ENCODE measurements around the gene CDH13. TPM values are rescaled to one million over a fixed set of nuclear protein-coding genes. Genes with fewer than 3 reads are reported as not detected.

Gene CDH13
- total RNA-seq, 1 donor from 2014 or later: not detected

DNA sequence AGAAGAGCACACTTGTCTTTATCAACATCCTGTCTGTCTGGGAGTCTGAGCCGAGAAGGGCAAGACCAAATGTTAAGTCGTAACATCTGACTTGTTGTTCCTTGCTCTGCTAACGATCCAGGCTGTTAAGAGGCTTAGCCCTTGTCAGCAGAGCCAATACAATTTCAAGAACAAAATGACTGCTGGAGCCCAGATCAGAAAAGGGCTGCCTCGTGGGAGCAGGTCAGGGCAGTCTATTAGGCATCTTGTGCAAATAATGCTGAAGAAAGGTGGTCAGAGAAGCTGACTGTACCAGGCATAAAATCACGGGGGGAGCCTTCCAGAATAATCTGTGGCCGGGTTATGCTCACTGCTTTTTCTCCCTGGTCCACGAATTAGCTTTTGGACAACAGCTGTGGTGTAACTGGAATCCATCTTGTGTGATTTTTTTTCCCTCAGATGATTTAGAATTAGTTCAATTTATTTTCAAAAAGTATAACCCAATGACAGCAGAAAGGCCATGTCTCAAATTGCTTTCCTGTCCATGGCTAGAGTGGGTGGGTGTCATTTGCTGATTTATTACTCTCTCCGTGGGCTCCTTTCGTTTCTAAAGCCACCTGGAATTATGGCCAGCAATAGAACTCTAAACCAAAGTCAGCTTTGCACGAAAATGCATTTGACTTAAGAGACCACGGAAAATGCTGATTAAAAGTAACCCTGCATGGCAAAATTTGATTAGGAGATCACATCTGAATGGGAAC lies 959.9 kb downstream of the CDH13 start:
- intact Hi-C loops (cut with micrococcal nuclease): no loop called here

- intact Hi-C loops (cut with micrococcal nuclease): no loop called here
These were observed 960.4 kb downstream of the CDH13 start for GRCh38 chr16:83587201-83587600.

- intact Hi-C loops (cut with micrococcal nuclease): no loop called here
These were observed 961.3 kb downstream of the CDH13 start for GRCh38 chr16:83588070-83588469.

DNA sequence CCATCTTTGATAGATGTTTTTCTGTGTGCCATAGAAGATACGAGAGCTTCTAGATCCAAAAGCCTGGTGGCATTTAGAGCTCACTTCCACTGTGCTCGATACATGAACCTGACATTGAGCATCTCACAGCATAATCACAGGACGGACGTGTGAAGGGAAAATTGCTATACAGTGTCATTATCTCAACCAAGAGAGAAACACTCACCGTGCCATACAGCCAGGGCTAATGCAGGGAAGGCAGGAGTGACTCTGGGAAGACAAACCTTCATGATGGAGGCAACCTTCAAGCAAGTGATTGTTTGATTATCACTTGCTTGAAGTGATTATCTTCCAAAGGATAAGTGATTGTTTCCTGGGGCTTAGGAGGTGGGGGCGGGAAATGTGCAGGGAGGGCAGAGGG lies 962.8 kb downstream of the CDH13 start:
- intact Hi-C loops (cut with micrococcal nuclease): no loop called here

DNA sequence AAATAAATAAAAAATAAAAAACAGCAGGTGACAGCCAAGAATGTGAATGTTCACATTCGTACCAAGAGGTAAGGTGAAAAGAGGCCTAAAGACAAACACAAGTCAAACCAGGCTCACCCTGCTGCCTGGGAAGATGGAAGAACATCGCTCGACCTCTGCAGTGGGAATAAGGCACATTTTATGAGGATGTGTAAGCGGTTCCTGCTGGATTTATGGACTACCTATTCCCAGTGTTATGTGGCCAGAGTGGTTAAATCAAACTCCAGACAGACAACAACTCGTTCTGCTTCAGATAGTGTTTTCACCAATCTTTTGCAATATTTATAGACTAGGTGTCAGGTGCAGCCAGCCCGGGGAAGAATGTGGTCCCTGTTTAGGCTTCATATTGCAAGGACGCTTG lies 966.0 kb downstream of the CDH13 start:
- intact Hi-C loops (cut with micrococcal nuclease): no loop called here

GRCh38 chr16:83599789-83600462 lies 973.2 kb downstream of the CDH13 start:
- intact Hi-C loops (cut with micrococcal nuclease): no loop called here

DNA sequence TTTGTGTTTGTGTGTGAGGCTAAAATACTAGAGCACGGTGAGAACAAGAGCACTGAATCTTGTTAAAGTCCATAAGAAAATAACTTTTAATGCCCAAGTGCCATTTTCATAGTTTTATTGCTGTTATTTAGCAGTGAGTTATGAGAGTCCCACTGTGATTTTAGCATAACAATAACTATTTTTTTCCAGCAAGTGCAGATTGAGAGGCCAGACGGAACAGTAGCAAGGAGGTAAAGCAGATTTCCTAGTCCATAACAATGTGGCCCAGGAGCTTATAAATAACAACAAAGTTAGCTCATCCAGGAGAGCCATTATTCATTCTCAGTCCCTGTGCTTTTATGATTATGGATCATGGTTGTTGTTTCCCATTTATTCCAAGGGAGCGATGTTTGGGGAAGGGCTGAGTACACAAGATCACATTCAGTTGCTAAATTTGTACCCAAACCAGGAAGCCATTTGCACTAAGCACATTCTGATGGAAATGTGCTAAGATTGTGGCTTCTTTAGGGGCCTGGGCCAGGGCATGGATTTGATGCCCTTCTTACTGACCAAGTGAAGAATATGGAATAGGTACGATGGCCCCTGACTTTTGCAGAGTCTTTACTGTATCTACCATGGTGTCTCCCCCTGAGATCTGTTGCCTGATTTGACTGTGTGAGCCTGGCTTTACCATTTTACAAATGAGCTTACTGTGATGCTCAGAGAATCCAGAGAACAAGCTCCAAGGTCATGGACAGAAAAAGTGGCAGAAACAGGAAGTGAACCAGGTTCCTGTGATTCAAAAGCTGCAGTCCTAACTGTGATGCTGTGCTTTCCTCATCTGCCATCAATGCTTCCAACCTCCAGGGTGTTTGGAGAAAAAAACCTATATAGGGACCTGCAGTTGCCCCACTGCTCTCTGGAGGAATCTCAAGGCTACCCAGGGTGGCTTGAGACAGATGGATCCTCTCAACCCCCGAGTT lies 976.3 kb downstream of the CDH13 start:
- intact Hi-C loops (cut with micrococcal nuclease): no loop called here

DNA sequence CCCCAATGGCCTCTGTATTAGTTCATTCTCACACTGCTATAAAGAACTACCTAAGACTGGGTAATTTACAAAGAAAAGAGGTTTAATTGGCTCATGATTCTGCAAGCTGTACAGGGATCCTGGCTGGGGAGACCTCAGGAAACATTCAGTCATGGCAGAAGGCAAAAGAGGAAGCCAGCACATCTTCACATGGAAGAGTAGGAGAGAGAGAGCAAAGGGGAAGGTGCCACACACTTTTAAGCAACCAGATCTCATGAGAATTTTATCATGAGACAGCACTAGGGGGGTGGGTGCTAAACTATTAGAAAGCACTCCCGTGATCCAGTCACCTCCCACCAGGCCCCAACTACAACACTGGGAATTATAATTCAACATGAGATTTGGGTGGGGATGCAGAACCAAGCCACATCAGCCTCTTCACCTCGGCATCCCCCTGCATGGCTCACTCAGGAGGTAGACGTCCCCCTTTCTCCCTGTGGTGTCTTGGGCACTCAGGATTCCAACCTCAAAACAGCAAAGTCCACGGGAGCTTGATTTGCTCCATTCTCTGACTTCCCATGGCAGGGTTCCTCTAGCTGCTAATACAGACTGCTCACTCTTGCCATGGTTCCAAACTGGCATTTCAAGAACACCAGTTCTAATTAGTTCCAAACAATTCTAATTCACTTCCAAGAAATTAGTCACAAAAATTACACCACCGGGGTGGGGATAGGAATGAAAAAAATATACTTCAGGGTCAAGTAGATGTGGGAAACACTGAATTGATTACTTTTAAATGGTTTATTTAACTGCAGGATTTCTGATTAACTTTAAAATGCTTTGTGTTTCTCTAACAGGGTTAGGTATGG lies 977.2 kb downstream of the CDH13 start:
- intact Hi-C loops (cut with micrococcal nuclease): no loop called here

- intact Hi-C loops (cut with micrococcal nuclease): no loop called here
These were observed 979.8 kb downstream of the CDH13 start for GRCh38 chr16:83606486-83607030.

DNA sequence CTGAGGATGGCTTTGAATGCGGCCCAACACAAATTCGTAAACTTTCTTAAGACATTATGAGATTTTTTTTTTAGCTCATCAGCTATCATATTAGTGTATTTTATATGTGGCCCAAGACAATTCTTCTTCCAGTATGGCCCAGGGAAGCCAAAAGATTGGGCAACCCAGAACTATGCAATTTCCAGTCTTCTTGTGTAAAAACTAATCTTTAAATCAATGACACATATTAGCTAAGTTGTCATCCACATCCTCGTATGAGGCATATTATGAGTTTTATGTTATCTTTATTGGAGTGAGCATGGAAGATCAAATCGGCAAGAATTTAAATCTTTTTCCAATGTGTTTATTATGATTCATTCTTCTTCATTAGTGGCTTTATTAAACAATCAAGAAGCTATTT lies 982.4 kb downstream of the CDH13 start:
- intact Hi-C loops (cut with micrococcal nuclease): no loop called here

GRCh38 chr16:83615141-83615952 lies 988.6 kb downstream of the CDH13 start:
- intact Hi-C loops (cut with micrococcal nuclease): no loop called here

- intact Hi-C loops (cut with micrococcal nuclease): no loop called here
These were observed 989.2 kb downstream of the CDH13 start for GRCh38 chr16:83615953-83616350.

DNA sequence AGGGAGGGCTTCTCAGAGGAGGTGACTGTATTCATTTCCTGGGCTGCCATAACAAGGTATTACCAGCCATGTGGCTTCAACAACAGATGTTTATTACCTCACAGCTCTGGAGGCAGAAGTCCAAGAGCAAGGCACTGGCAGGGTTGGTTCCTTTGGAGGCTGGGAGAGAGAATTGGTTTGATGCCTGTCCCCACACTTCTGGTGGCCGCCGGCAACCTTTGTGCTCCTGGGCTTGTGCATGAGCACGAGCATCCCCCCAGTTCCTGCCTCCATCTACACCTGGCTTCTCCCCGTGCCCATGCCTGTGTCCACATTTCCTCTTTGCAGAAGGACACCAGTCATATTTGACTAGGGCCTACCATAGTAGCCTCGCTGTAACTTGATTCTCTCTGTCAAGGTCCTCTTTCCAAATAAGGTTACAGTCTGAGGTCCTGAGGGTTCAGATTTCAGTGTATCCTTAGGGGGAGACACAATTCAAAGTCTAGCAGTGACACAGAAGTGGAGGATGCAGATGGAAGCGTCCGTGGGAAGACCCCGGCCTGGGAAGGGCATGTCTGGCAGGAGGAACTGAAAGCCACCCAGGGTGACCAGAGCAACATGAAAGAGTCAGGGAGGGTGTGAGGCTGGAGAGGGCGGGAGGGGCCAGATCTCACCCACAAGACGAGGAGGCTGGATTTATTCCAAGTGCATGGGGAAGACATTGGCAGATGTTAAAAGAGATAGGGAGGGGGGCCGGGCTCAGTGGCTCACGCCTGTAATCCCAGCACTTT lies 992.8 kb downstream of the CDH13 start:
- intact Hi-C loops (cut with micrococcal nuclease): no loop called here

GRCh38 chr16:83622010-83622409 lies 995.2 kb downstream of the CDH13 start:
- intact Hi-C loops (cut with micrococcal nuclease): no loop called here

DNA sequence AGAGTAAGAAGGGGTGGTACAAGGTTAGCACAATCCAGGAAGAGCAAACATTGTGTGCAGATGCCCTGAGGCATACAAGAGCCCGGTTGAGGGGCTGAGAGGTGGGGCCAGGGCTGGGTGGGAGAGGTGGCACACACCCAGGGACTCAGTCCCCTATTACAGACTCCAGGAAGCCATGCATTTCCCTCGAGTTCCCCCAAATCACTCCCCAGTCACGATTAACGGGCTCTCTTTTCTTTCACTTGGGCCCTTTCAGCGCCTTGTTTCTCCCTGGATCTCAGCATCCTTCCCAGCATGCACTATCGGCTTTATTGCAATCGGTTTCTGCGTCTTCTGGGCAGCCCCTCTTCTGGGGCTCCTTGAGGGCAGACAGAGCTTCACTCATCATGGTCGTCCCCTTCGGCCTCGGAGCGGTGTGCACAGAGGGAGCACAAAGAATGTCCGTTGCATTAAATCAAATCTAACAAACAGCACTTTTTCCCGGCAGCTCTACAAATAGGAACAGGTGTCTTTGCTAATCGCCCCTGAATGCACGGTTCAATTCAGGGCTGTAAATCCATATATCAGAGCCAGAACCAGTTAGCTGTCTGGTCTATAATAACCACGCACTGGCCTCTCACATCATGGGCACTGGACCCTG lies 996.4 kb downstream of the CDH13 start:
- intact Hi-C loops (cut with micrococcal nuclease): no loop called here

DNA sequence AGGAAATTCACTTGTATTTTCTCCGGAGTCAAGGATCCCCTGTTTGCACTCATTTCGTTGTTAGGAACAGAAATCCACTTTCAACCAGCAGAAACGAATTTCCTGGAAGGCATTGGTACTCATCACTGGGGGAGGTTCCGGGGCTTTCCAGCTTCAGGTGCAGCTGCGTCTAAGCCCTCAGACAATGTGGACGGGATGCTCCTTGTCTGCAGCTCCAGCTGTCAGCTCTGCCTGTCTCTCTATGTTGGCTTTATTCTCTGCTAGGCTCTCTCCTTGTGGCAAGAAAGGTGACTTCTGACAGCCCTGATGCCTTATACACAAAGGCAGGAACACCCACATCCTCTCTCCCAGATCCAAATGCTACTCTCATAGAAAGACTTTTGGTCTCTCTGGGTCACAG lies 997.1 kb downstream of the CDH13 start:
- intact Hi-C loops (cut with micrococcal nuclease): no loop called here

GRCh38 chr16:83624429-83625120 lies 997.8 kb downstream of the CDH13 start:
- intact Hi-C loops (cut with micrococcal nuclease): no loop called here

DNA sequence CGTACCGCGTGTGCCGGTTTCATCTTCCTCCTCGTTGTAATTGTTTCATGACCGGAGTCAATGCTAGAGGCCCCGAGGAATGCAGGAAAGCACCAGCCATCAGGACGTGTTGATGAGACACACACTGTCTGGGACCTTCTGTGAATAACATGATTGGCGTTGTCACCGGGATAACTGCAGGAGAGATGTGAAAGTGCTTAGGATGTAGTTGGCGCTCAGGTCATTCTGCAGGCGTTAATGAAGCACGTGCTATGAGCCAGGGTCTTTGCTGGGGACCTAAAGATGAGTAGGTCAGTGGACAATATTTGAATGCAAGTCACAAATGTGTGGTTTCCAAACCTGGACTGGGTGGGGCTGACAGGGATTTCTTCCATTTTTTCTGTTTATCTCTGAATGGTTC lies 999.4 kb downstream of the CDH13 start:
- intact Hi-C loops (cut with micrococcal nuclease): no loop called here
